ENCODE data around the gene ADAD2. TPM values are rescaled to one million over a fixed set of nuclear protein-coding genes. Genes with fewer than 3 reads are reported as not detected.

The ADAD2 gene
- total and polyA plus RNA-seq, 9 of the 15 experiments (the other 6 are each of a cell fraction or from before 2014, with no cell fraction given): 0.07 TPM; not detected in 8

DNA sequence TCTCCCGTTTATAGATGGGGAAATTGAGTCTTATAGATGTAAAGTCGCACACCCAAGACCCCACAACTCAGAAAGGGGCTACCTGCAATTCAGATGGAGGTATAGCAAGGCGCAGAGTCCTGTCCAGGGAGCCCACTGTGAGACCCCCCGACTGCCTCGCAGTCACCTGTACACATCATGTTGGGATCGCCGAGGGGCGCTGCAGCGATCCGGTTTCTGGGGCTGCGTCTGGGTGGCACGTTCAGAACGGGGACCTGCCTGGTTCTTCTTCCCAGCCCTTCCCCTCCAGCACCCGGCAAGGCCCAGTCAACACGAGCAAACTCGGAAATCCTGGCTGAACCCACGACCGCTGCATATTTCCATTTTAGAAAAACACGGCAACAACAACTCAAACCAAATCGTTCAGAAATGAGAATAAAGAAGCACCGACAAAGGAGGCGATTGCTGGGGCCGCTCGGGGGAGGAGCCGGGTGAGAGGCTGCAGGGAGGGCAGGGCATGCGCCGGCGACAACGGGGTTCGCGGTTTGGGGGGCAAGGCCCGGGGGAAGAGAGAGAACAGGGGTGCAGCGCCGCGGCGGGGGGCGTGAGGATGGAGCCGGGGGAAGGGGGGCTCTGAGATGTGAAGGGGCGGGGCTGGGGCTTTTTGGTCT is 46.6 kb upstream of the ADAD2 start (continued):
- TF ChIP-seq GTF2B (IDR thresholded peaks at IDR 0.05; ENCODE audit: extremely low read depth, insufficient read length): no peak
- no peak for TF ChIP-seq CHAMP1 (IDR thresholded peaks at IDR 0.05)
- TF ChIP-seq ZNF354B (CRISPR knock-in tag; IDR thresholded peaks at IDR 0.05): no peak
- TF ChIP-seq NFRKB (IDR thresholded peaks at IDR 0.05; ENCODE audit: low read depth): no peak
- TF ChIP-seq ZNF174 (CRISPR knock-in tag; IDR thresholded peaks at IDR 0.05): no peak
- 0 out of 2 replicates have a peak, but pooled peaks have one; percentile 15 for TF ChIP-seq SMAD4 (CRISPR knock-in tag; conservative IDR thresholded peaks at IDR 0.05)
- 0 out of 2 replicates have a peak, but pooled peaks have one; percentile 47 for TF ChIP-seq RHOXF2B (CRISPR knock-in tag; conservative IDR thresholded peaks at IDR 0.05)
- TF ChIP-seq RBM22 (IDR thresholded peaks at IDR 0.05; ENCODE audit: low read depth, low read length, poor library complexity, severe bottlenecking): no peak
- no peak for TF ChIP-seq ZKSCAN1 (IDR thresholded peaks at IDR 0.05; ENCODE audit: low read depth, low read length)
- TF ChIP-seq MYBL2 (IDR thresholded peaks at IDR 0.05; ENCODE audit: low read depth): no peak
- TF ChIP-seq MYBL2 (CRISPR knock-in tag; IDR thresholded peaks at IDR 0.05; ENCODE audit: borderline replicate concordance): no peak
- no peak; the same call in 1 of the 2 replicates for TF ChIP-seq SP1 (CRISPR knock-in tag; IDR thresholded peaks at IDR 0.05)
- TF ChIP-seq KLF16 (IDR thresholded peaks at IDR 0.05): no peak
- TF ChIP-seq NCOA6 (IDR thresholded peaks at IDR 0.05): no peak
- TF ChIP-seq, protein P1, sequence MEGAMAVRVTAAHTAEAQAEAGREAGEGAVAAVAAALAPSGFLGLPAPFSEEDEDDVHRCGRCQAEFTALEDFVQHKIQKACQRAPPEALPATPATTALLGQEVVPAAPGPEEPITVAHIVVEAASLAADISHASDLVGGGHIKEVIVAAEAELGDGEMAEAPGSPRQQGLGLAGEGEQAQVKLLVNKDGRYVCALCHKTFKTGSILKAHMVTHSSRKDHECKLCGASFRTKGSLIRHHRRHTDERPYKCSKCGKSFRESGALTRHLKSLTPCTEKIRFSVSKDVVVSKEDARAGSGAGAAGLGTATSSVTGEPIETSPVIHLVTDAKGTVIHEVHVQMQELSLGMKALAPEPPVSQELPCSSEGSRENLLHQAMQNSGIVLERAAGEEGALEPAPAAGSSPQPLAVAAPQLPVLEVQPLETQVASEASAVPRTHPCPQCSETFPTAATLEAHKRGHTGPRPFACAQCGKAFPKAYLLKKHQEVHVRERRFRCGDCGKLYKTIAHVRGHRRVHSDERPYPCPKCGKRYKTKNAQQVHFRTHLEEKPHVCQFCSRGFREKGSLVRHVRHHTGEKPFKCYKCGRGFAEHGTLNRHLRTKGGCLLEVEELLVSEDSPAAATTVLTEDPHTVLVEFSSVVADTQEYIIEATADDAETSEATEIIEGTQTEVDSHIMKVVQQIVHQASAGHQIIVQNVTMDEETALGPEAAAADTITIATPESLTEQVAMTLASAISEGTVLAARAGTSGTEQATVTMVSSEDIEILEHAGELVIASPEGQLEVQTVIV (CRISPR knock-in tag; IDR thresholded peaks at IDR 0.05; ENCODE audit: borderline replicate concordance): no peak
- no peak for TF ChIP-seq PRMT5 (CRISPR knock-in tag; IDR thresholded peaks at IDR 0.05)
- no peak for TF ChIP-seq HLTF (IDR thresholded peaks at IDR 0.05)
- TF ChIP-seq, protein P2, sequence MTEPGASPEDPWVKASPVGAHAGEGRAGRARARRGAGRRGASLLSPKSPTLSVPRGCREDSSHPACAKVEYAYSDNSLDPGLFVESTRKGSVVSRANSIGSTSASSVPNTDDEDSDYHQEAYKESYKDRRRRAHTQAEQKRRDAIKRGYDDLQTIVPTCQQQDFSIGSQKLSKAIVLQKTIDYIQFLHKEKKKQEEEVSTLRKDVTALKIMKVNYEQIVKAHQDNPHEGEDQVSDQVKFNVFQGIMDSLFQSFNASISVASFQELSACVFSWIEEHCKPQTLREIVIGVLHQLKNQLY (CRISPR knock-in tag; conservative IDR thresholded peaks at IDR 0.05): no peak

All from K562 (cell line).